H1 (cell line): Measurements from ENCODE around the gene PDE1A. TPM values are rescaled to one million over a fixed set of nuclear protein-coding genes. Genes with fewer than 3 reads are reported as not detected.

Experiments
- CTCF ChIA-PET: fragments of 300-600 bp; sonication (Branson Sonifier 250); formaldehyde crosslinking; loops from one replicate; lab custom pipeline; 2021; ENCODE audit not compliant: partially characterized antibody; lab: Charles Lee
- POLR2A ChIA-PET: fragments of 300-600 bp; sonication (Branson Sonifier 250); formaldehyde crosslinking; loops from one replicate; lab custom pipeline; 2021; ENCODE audit warnings: inconsistent platforms; ENCODE audit not compliant: partially characterized antibody; lab: Charles Lee
- DNase-seq, 2 experiments: peaks; one replicate each; pipeline versions ENCODE4 v3.0.0 to v3.0.0-alpha.2; 2010 to 2022; ENCODE audit warnings: low spot score in 2 of 2, low read depth in 1 of 2, mixed read lengths in 1 of 2
- FAIRE-seq: peaks from 2 replicates; lab custom pipeline; 2011; peaks lifted over from hg19 to GRCh38; lab: Jason Lieb, UNC
- H2AFZ ChIP-seq: 2 replicates; pipeline ENCODE4 v1.8.1; 2012; ENCODE audit warnings: low read length, inconsistent platforms
- H2AK5ac ChIP-seq: 2 replicates; pipeline ENCODE4 v1.6.1; 2013; ENCODE audit warnings: low read depth, low read length
- H2BK120ac ChIP-seq: replicated peaks from 2 replicates; pipeline ENCODE3; 2013; ENCODE audit warnings: low read depth, low read length, inconsistent platforms
- H2BK12ac ChIP-seq: 2 replicates; pipeline ENCODE4 v1.6.1; 2013; ENCODE audit warnings: low read depth, low read length
- H2BK15ac ChIP-seq: 2 replicates; pipeline ENCODE4 v1.6.1; 2013; ENCODE audit warnings: low read length
- H2BK20ac ChIP-seq: 2 replicates; pipeline ENCODE4 v1.6.1; 2013; ENCODE audit warnings: low read length
- H2BK5ac ChIP-seq: 2 replicates; pipeline ENCODE4 v1.6.1; 2013; ENCODE audit warnings: low read depth, low read length
- H3K14ac ChIP-seq: 2 replicates; pipeline ENCODE4 v1.6.1; 2013; ENCODE audit warnings: inconsistent platforms; ENCODE audit not compliant: insufficient read length
- H3K18ac ChIP-seq: 2 replicates; pipeline ENCODE4 v1.6.1; 2013; ENCODE audit warnings: low read length; ENCODE audit errors: extremely low read depth
- H3K23ac ChIP-seq: 2 replicates; pipeline ENCODE4 v1.6.1; 2013; ENCODE audit warnings: inconsistent platforms; ENCODE audit not compliant: insufficient read length
- H3K23me2 ChIP-seq: 2 replicates; pipeline ENCODE4 v1.6.1; 2013; ENCODE audit warnings: low read depth, low read length
- H3K27ac ChIP-seq: 2 replicates; pipeline ENCODE4 v1.6.1; 2011; ENCODE audit warnings: low read depth, low read length, inconsistent platforms
- H3K27me3 ChIP-seq, 4 experiments: replicated peaks in 1 of 4; 1 replicate in 1 of 4; 2 replicates in 3 of 4; pipeline versions ENCODE4 v1.6.1 to v1.8.1; 2011 to 2013; ENCODE audit warnings: low read length in 3 of 4, mild to moderate bottlenecking in 3 of 4, inconsistent platforms in 2 of 4, mixed read lengths in 2 of 4, moderate library complexity in 1 of 4; ENCODE audit not compliant: control insufficient read depth in 3 of 4, insufficient read depth in 3 of 4; ENCODE audit errors: extremely low read depth in 1 of 4
- H3K36me3 ChIP-seq, 4 experiments: 2 replicates each; pipeline versions ENCODE4 v1.6.1 to v1.8.1; 2011 to 2013; ENCODE audit warnings: mild to moderate bottlenecking in 4 of 4, low read length in 3 of 4, moderate library complexity in 2 of 4, control low read depth in 1 of 4, inconsistent platforms in 1 of 4; ENCODE audit not compliant: insufficient read depth in 4 of 4, control insufficient read depth in 2 of 4
- H3K4ac ChIP-seq: replicated peaks from 2 replicates; pipeline ENCODE3; 2013; ENCODE audit warnings: low read length, low read depth, mixed read lengths, inconsistent platforms; ENCODE audit not compliant: insufficient read length
- H3K4me1 ChIP-seq, 4 experiments: replicated peaks in 1 of 4; 1 replicate in 1 of 4; 2 replicates in 3 of 4; pipeline versions ENCODE4 v1.6.1 to v1.8.1; 2011 to 2013; ENCODE audit warnings: low read length in 3 of 4, inconsistent platforms in 2 of 4, mixed read lengths in 1 of 4; ENCODE audit not compliant: insufficient read depth in 4 of 4, control insufficient read depth in 3 of 4
- H3K4me2 ChIP-seq, 2 experiments: 2 replicates each; pipeline versions ENCODE4 v1.6.1 to v1.8.1; 2011 to 2013; ENCODE audit warnings: low read depth in 2 of 2, low read length in 2 of 2, control low read depth in 1 of 2, inconsistent platforms in 1 of 2, mild to moderate bottlenecking in 1 of 2; ENCODE audit not compliant: insufficient read depth in 1 of 2
- H3K4me3 ChIP-seq, 4 experiments: fragments of 200-600, 300-600 bp in 1 of 4; sonication (generic), shearing (Covaris generic), sonication (Bioruptor Twin) in 1 of 4; 2 replicates each; pipeline versions ENCODE4 v1.5.1 to v1.8.1; 2011 to 2016; ENCODE audit warnings: low read length in 4 of 4, low read depth in 3 of 4, control low read depth in 2 of 4, inconsistent platforms in 2 of 4, mild to moderate bottlenecking in 2 of 4, mixed read lengths in 1 of 4, moderate library complexity in 1 of 4; ENCODE audit not compliant: insufficient read depth in 2 of 4; ENCODE audit errors: extremely low read depth in 1 of 4
- H3K56ac ChIP-seq: replicated peaks from 2 replicates; pipeline ENCODE3; 2013; ENCODE audit warnings: low read depth, mild to moderate bottlenecking, mixed read lengths, low read length, inconsistent platforms; ENCODE audit not compliant: insufficient read length
- H3K79me1 ChIP-seq: 2 replicates; pipeline ENCODE4 v1.6.1; 2013; ENCODE audit warnings: low read depth, low read length, control low read depth
- H3K79me2 ChIP-seq, 2 experiments: 2 replicates each; pipeline versions ENCODE4 v1.6.1 to v1.8.1; 2012 to 2013; ENCODE audit warnings: low read length in 2 of 2, mild to moderate bottlenecking in 2 of 2, inconsistent platforms in 1 of 2; ENCODE audit not compliant: insufficient read depth in 2 of 2, control insufficient read depth in 1 of 2
- H3K9ac ChIP-seq, 4 experiments: replicated peaks in 1 of 4; 1 replicate in 1 of 4; 2 replicates in 3 of 4; pipeline versions ENCODE4 v1.6.1 to v1.8.1; 2011 to 2013; ENCODE audit warnings: low read depth in 3 of 4, low read length in 3 of 4, control low read depth in 2 of 4, mild to moderate bottlenecking in 2 of 4, moderate library complexity in 2 of 4, inconsistent platforms in 1 of 4; ENCODE audit errors: extremely low read depth in 1 of 4
- H3K9me3 ChIP-seq, 2 experiments: 2 replicates each; pipeline versions ENCODE4 v1.6.1 to v1.8.1; 2012 to 2013; ENCODE audit warnings: mild to moderate bottlenecking in 2 of 2, moderate library complexity in 2 of 2, control low read depth in 1 of 2, inconsistent platforms in 1 of 2, low read depth in 1 of 2, low read length in 1 of 2, mixed read lengths in 1 of 2; ENCODE audit not compliant: insufficient read depth in 2 of 2
- H4K20me1 ChIP-seq, 2 experiments: replicated peaks in 1 of 2; 2 replicates each; pipeline versions ENCODE3 to v1.8.1; 2011 to 2013; ENCODE audit warnings: inconsistent platforms in 2 of 2, low read length in 2 of 2, mild to moderate bottlenecking in 1 of 2; ENCODE audit not compliant: insufficient read depth in 2 of 2, control insufficient read depth in 1 of 2
- H4K5ac ChIP-seq: 2 replicates; pipeline ENCODE4 v1.6.1; 2013; ENCODE audit warnings: low read length, low read depth, mixed read lengths, inconsistent platforms; ENCODE audit not compliant: insufficient read length
- H4K8ac ChIP-seq: 2 replicates; pipeline ENCODE4 v1.8.0; 2013; ENCODE audit warnings: mild to moderate bottlenecking, moderate library complexity, low read length, inconsistent platforms; ENCODE audit not compliant: insufficient read depth; ENCODE audit errors: extremely low read depth
- H4K91ac ChIP-seq: replicated peaks from 2 replicates; pipeline ENCODE3; 2013; ENCODE audit warnings: low read length, mixed read lengths, inconsistent platforms; ENCODE audit not compliant: insufficient read length
- BRCA1 ChIP-seq: IDR thresholded peaks from 2 replicates; pipeline ENCODE4 v1.6.1; 2012; ENCODE audit warnings: low read depth, low read length, improper control_type of control experiment
- CHD1 ChIP-seq: IDR thresholded peaks from 2 replicates; pipeline ENCODE4 v1.6.1; 2012; ENCODE audit warnings: low read depth, low read length, improper control_type of control experiment
- CTBP2 ChIP-seq: IDR thresholded peaks from 2 replicates; pipeline ENCODE4 v1.7.0; 2011; ENCODE audit warnings: borderline replicate concordance, mild to moderate bottlenecking, moderate library complexity, mixed read lengths, low read length; ENCODE audit not compliant: insufficient read depth, insufficient read length
- E2F6 ChIP-seq: IDR thresholded peaks from 2 replicates; pipeline ENCODE4 v1.6.1; 2012; ENCODE audit warnings: inconsistent platforms
- FOSL1 ChIP-seq: IDR thresholded peaks from 2 replicates; pipeline ENCODE4 v1.6.1; 2011; ENCODE audit warnings: mild to moderate bottlenecking, low read depth, low read length, moderate library complexity; ENCODE audit not compliant: insufficient read depth
- HDAC6 ChIP-seq: IDR thresholded peaks from one replicate; pipeline ENCODE4 v1.7.1; 2012; ENCODE audit warnings: low read depth, mild to moderate bottlenecking, inconsistent platforms, low read length, moderate library complexity
- JUN ChIP-seq: IDR thresholded peaks from 2 replicates; pipeline ENCODE4 v1.6.1; 2011; ENCODE audit warnings: low read depth, mild to moderate bottlenecking, improper control_type of control experiment, low read length
- POLR2A ChIP-seq, 2 experiments: IDR thresholded peaks; 1 replicate in 1 of 2; 2 replicates in 1 of 2; pipeline ENCODE4 v1.6.1; 2011; ENCODE audit warnings: low read depth in 2 of 2, low read length in 2 of 2, mild to moderate bottlenecking in 2 of 2; ENCODE audit errors: control extremely low read depth in 1 of 2
- POU5F1 ChIP-seq: IDR thresholded peaks from 2 replicates; pipeline ENCODE4 v1.6.1; 2011; ENCODE audit warnings: low read depth, mild to moderate bottlenecking, low read length, moderate library complexity
- RNF2 ChIP-seq: fragments of 200-900, 300-1000 bp; sonication (generic); IDR thresholded peaks from 2 replicates; pipeline ENCODE4 v1.7.1; 2016; ENCODE audit warnings: borderline replicate concordance, low read depth, mild to moderate bottlenecking, antibody characterized with exemption, low read length; ENCODE audit not compliant: poor library complexity, severe bottlenecking; ENCODE audit errors: missing control alignments
- RXRA ChIP-seq: IDR thresholded peaks from 2 replicates; pipeline ENCODE4 v1.6.1; 2011; ENCODE audit warnings: low read depth, mild to moderate bottlenecking, low read length, moderate library complexity; ENCODE audit not compliant: insufficient read depth
- SP4 ChIP-seq: IDR thresholded peaks from 2 replicates; pipeline ENCODE4 v1.6.1; 2012; ENCODE audit warnings: low read length, inconsistent platforms
- SRF ChIP-seq: IDR thresholded peaks from 2 replicates; pipeline ENCODE4 v1.6.1; 2011; ENCODE audit warnings: mild to moderate bottlenecking, low read depth, low read length, moderate library complexity
- TAF7 ChIP-seq: optimal IDR thresholded peaks from 2 replicates; pipeline ENCODE3; 2011; ENCODE audit warnings: low read depth, mild to moderate bottlenecking, inconsistent platforms, low read length, moderate library complexity, borderline replicate concordance
- TBP ChIP-seq: IDR thresholded peaks from 2 replicates; pipeline ENCODE4 v1.6.1; 2011; ENCODE audit warnings: low read depth, low read length, improper control_type of control experiment
- WGBS, 2 experiments: shearing (Covaris generic) in 1 of 2; methylation state at CpG; one replicate each; pipeline versions ENCODE4 v1.1.6 to v1.1.7; 2013 to 2015; ENCODE audit warnings: low lambda C conversion rate in 2 of 2, mixed read lengths in 2 of 2, inconsistent platforms in 1 of 2, low coverage in 1 of 2, missing lambda C conversion rate in 1 of 2; ENCODE audit not compliant: insufficient replicate concordance in 2 of 2, insufficient coverage in 1 of 2, insufficient read length in 1 of 2; ENCODE audit errors: extremely low coverage in 1 of 2, missing lambda C conversion rate in 1 of 2; 5-methylcytosine and 5-hydroxymethylcytosine counted together
- polyA plus RNA-seq, 7 experiments: library from polyadenylated mRNA; depleted of rRNA in 3 of 7; stranded (reverse) in 5 of 7; unstranded in 2 of 7; fragments of >200 nt in 5 of 7; fragments of 200-250 nt in 2 of 7; gene quantifications; 1 replicate in 5 of 7; 2 replicates in 1 of 7; 4 replicates in 1 of 7; pipeline versions ENCODE4 v1.2.1 to v1.2.3, GENCODE V29; 2011 to 2013; ENCODE audit warnings: missing spikeins in 2 of 7, mixed read lengths in 2 of 7
- total RNA-seq: library from RNA; stranded (reverse); fragmentation: NEBNext Ultra II Directional; extraction: Animal tissue kit (Norgen Biotek cat#: 25700); gene quantifications from 2 replicates; pipeline ENCODE4 v1.2.1, GENCODE V29; 2021

PDE1A gene
- total and polyA plus RNA-seq, 2 of the 8 experiments (the other 6 are each of a cell fraction or from before 2014, with no cell fraction given), result 0.34 TPM; not detected in 1

- Histone ChIP-seq H3K36me3 (no peaks in the 10 kb centered on the region), H2BK5ac (no peak overlapping the region), H3K4ac (no peak overlapping the region), H4K91ac (no peak overlapping the region), H3K23ac (no peak overlapping the region), H3K4me1 (no peaks in the 10 kb centered on the region), H3K79me1 (no peaks in the 10 kb centered on the region), H3K4me3 (no peak overlapping the region), H2BK12ac (no peak overlapping the region), H3K27ac (no peak overlapping the region), H3K79me2 (no peaks in the 10 kb centered on the region), H3K18ac (no peak overlapping the region), H3K27me3 (no peaks in the 10 kb centered on the region), H2BK120ac (no peak overlapping the region), H3K14ac (no peak overlapping the region), H4K20me1 (no peaks in the 10 kb centered on the region), H2BK15ac (no peak overlapping the region), H2BK20ac (no peak overlapping the region), H2AFZ (no peak overlapping the region), H3K9me3 (no peaks in the 10 kb centered on the region), H3K56ac (no peak overlapping the region), H4K5ac (no peak overlapping the region), H3K4me2 (no peak overlapping the region), H4K8ac (no peak overlapping the region), H2AK5ac (no peak overlapping the region), H3K23me2 (no peaks in the 10 kb centered on the region), H3K9ac (no peak overlapping the region)
- WGBS, 2 experiments, result 84% methylated on average over 2 of the region's 2 CpGs; no CpG with 5 or more reads in 1 of the 2 experiments
- FAIRE-seq (no peak), DNase-seq (no peak)
- CTCF ChIA-PET, result no interaction called here
- POLR2A ChIA-PET, result no interaction called here
- TF ChIP-seq CTBP2, result no peak
- no peak for TF ChIP-seq FOSL1
- TF ChIP-seq POLR2A (IDR thresholded peaks at IDR 0.05; ENCODE audit: control extremely low read depth in 1 of 2, low read depth in 2 of 2, low read length in 2 of 2), result no peak
- TF ChIP-seq BRCA1, result no peak
- TF ChIP-seq CHD1, result no peak
- no peak for TF ChIP-seq TAF7
- TF ChIP-seq POU5F1, result no peak
- no peak for TF ChIP-seq JUN
- TF ChIP-seq E2F6, result no peak
- TF ChIP-seq RXRA, result no peak
- no peak for TF ChIP-seq RNF2
- no peak for TF ChIP-seq SRF
- no peak for TF ChIP-seq SP4
- no peak for TF ChIP-seq HDAC6
- no peak for TF ChIP-seq TBP
Observed at GRCh38 chr2:182404092-182404491, 22.7 kb downstream of the PDE1A start.
